Spleen (tissue), 11 donors: Measurements from ENCODE around the gene CDC42EP1. TPM values are rescaled to one million over a fixed set of nuclear protein-coding genes. Genes with fewer than 3 reads are reported as not detected.
A peak's percentile ranks its signal among the peaks of the same experiment; 100 is the strongest.
"Not testable (repeated sequence)": the region's sequence is repeated elsewhere in the genome, so short reads cannot be mapped to it uniquely, and the experiment has no call there.

Experiments
- DNase-seq: peaks from one replicate; pipeline ENCODE4 v3.0.0-alpha.2; 2020
- H3K27ac ChIP-seq, 8 donors: fragments of 200-600 bp; sonication (generic) in 7 of 8; 1 replicate in 4 of 8; 2 replicates in 4 of 8; pipeline versions ENCODE4 v1.5.0 to v1.8.0; 2016 to 2021; ENCODE audit warnings: inconsistent platforms in 4 of 8, mild to moderate bottlenecking in 4 of 8, moderate library complexity in 1 of 8
- H3K27me3 ChIP-seq, 7 donors: fragments of 200-600 bp; sonication (generic) in 6 of 7; replicated peaks in 1 of 7; 1 replicate in 4 of 7; 2 replicates in 3 of 7; pipeline versions ENCODE4 v1.5.0 to v1.8.0; 2016 to 2021; ENCODE audit warnings: inconsistent platforms in 3 of 7, mild to moderate bottlenecking in 1 of 7
- H3K36me3 ChIP-seq, 6 donors: fragments of 200-600 bp; sonication (generic) in 5 of 6; 1 replicate in 4 of 6; 2 replicates in 2 of 6; pipeline versions ENCODE4 v1.5.0 to v1.8.0; 2016 to 2021; ENCODE audit warnings: inconsistent platforms in 2 of 6
- H3K4me1 ChIP-seq, 6 donors: fragments of 200-600 bp; sonication (generic) in 5 of 6; 1 replicate in 3 of 6; 2 replicates in 3 of 6; pipeline versions ENCODE4 v1.5.0 to v1.8.0; 2016 to 2021; ENCODE audit warnings: inconsistent platforms in 3 of 6
- H3K4me3 ChIP-seq, 8 donors: fragments of 200-600 bp; sonication (generic) in 7 of 8; 1 replicate in 4 of 8; 2 replicates in 4 of 8; pipeline versions ENCODE4 v1.5.0 to v1.8.0; 2016 to 2021; ENCODE audit warnings: inconsistent platforms in 4 of 8, mild to moderate bottlenecking in 4 of 8, moderate library complexity in 2 of 8
- H3K9me3 ChIP-seq, 8 donors: fragments of 200-600 bp; sonication (generic) in 7 of 8; 1 replicate in 4 of 8; 2 replicates in 4 of 8; pipeline versions ENCODE4 v1.5.0 to v1.8.0; 2016 to 2021; ENCODE audit warnings: inconsistent platforms in 4 of 8
- POLR2A ChIP-seq, 3 donors: fragments of 450-650 bp; IDR thresholded peaks; one replicate each; pipeline ENCODE4 v1.5.1; 2017; ENCODE audit warnings: antibody characterized with exemption in 3 of 3, mild to moderate bottlenecking in 1 of 3
- POLR2AphosphoS5 ChIP-seq, 3 donors: sonication (generic); formaldehyde crosslinking; IDR thresholded peaks; one replicate each; pipeline ENCODE4 v1.5.1; 2017; ENCODE audit warnings: antibody characterized with exemption in 3 of 3
- WGBS, 5 donors: extraction: QIAGEN DNeasy Blood & Tissue Kit in 3 of 5; methylation state at CpG; one replicate each; pipeline versions ENCODE4 v1.1.5 to v1.1.7; 2013 to 2018; 5-methylcytosine and 5-hydroxymethylcytosine counted together
- intact Hi-C: fragments of 100-400 bp; cut with DNase I; formaldehyde crosslinking; loops from one replicate; pipeline ENCODE4 v1.15.0; 2023; ENCODE audit warnings: low total_unique reads
- polyA plus RNA-seq, 3 donors: library from polyadenylated mRNA; stranded (reverse); fragments of 200-250 nt; gene quantifications; one replicate each; pipeline ENCODE4 v1.2.1, GENCODE V29; 2013
- total RNA-seq, 7 donors: library from RNA; depleted of rRNA in 3 of 7; stranded (reverse); fragments of >200 nt in 3 of 7; fragmentation: NEBNext Ultra II Directional in 4 of 7; extraction: Animal tissue kit (Norgen Biotek cat#: 25700) in 4 of 7; gene quantifications; one replicate each; pipeline versions ENCODE4 v1.1.0 to v1.2.1, GENCODE V29; 2016 to 2021
- TF ChIP-seq, protein P1 (sequence below), 11 experiments: fragments of 200-600 bp in 7 of 11; fragments of 450-650 bp in 4 of 11; sonication (generic) in 4 of 11; IDR thresholded peaks in 8 of 11; conservative IDR thresholded peaks in 3 of 11; 1 replicate in 7 of 11; 2 replicates in 4 of 11; pipeline versions ENCODE4 v1.4.0 to v1.8.0; 2016 to 2021; ENCODE audit warnings: antibody characterized with exemption in 11 of 11, inconsistent platforms in 4 of 11, mild to moderate bottlenecking in 1 of 11
- donor health status: healthy with polysubstance abuse.
- donor health status: DM: no; HTN: no; CAD: no; lungs with moderate emphysema.
- donor health status: DM: no; HTN: no; CAD: no.
- donor health status: Bipolar disorder and iron deficiency.
- donor health status: healthy.
- donor health status: DM: no; HTN: no; CAD: no.
- donor health status: DM: yes; HTN: yes; CAD: no.

The CDC42EP1 gene
- total and polyA plus RNA-seq, 10 donors = 4.6 to 35.7 (median 20.1) TPM

DNA sequence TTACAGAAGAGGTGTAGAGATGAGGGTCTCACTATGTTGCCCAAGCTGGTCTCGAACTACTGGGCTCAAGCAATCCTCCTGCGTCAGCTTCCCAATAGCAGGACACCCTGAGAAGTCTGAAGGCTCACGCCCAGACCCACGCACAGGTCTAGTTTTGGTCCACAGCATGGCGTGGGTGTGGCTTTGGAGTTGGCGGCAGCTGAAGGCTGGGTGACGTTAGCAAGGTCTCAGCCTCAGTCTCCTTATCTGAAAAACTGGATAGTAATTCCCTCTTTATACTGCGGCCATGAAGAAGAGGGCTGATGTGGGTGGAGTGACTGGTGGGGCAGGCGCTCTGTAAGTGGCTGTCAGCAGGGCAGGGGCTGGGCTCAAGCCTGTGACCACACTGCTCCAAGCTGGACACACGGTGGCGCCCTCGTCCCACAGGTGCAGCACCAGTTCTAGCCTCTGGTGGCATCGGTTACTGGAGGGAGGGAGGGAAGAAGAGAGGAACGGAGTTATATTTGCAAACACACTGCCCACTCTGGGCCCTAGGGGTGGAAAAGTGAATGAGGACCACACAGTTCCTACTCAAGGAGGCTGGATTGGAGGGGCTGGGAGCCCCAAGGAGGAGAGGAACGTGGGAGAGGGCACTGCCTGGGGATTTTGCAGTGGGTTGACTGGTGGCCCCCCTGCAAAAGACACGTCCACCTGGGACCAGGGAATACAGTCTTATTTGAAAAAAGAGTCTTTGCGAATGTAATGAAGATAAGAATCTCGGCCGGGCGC lies 21.5 kb upstream of the CDC42EP1 start:
- H3K36me3 ChIP-seq = no peaks in the 10 kb centered on the region
- intact Hi-C loops = loop anchor here (10.0 kb wide), 1 partner anchor 56 kb away; no protein-coding TSS in a partner anchor
- H3K27ac ChIP-seq = peak overlapping the region in 3 of 8 donors; percentile 32 to 51 (median 44)
- 19 to 30% (median 24%) methylated on average over 20 of the region's 20 CpGs for WGBS, 5 donors
- H3K27me3 ChIP-seq = peaks cover 0 to 30% (median 0%) of the 10 kb centered on the region in 7 donors
- peak overlapping the region in 1 of 8 donors; percentile 5 for H3K4me3 ChIP-seq
- peaks cover 15 to 40% (median 24%) of the 10 kb centered on the region in 6 donors for H3K4me1 ChIP-seq
- peak; percentile 59 to 72 (median 71) for TF ChIP-seq POLR2AphosphoS5 (IDR thresholded peaks at IDR 0.05)
- TF ChIP-seq, protein P1, sequence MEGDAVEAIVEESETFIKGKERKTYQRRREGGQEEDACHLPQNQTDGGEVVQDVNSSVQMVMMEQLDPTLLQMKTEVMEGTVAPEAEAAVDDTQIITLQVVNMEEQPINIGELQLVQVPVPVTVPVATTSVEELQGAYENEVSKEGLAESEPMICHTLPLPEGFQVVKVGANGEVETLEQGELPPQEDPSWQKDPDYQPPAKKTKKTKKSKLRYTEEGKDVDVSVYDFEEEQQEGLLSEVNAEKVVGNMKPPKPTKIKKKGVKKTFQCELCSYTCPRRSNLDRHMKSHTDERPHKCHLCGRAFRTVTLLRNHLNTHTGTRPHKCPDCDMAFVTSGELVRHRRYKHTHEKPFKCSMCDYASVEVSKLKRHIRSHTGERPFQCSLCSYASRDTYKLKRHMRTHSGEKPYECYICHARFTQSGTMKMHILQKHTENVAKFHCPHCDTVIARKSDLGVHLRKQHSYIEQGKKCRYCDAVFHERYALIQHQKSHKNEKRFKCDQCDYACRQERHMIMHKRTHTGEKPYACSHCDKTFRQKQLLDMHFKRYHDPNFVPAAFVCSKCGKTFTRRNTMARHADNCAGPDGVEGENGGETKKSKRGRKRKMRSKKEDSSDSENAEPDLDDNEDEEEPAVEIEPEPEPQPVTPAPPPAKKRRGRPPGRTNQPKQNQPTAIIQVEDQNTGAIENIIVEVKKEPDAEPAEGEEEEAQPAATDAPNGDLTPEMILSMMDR (IDR thresholded peaks at IDR 0.05 in 8 of 11, conservative IDR thresholded peaks at IDR 0.05 in 3 of 11) = peak; percentile 94 to 99 (median 97)
- no peak for TF ChIP-seq POLR2A (IDR thresholded peaks at IDR 0.05)
- DNase-seq = peak; percentile 98
- H3K9me3 ChIP-seq = no peaks in the 10 kb centered on the region

- 83 to 92% (median 89%) methylated on average over 6 of the region's 6 CpGs for WGBS, 5 donors
- peaks cover 15 to 47% (median 23%) of the 10 kb centered on the region in 6 donors for H3K4me1 ChIP-seq
- intact Hi-C loops = loop anchor here (10.0 kb wide), 1 partner anchor 55 kb away; no protein-coding TSS in a partner anchor
- H3K4me3 ChIP-seq, H3K27ac ChIP-seq, H3K9me3 ChIP-seq, H3K36me3 ChIP-seq, DNase-seq: not testable (repeated sequence)
- peaks cover 0 to 38% (median 0%) of the 10 kb centered on the region in 7 donors for H3K27me3 ChIP-seq
Measured at GRCh38 chr22:37539790-37540189, 20.5 kb upstream of the CDC42EP1 start.

GRCh38 chr22:37542416-37542815 lies 17.9 kb upstream of the CDC42EP1 start:
- DNase-seq, H3K4me3 ChIP-seq, intact Hi-C loops, H3K27ac ChIP-seq, H3K9me3 ChIP-seq, H3K36me3 ChIP-seq: not testable (repeated sequence)
- 90 to 97% (median 92%) methylated on average over 4 of the region's 4 CpGs for WGBS, 5 donors
- H3K27me3 ChIP-seq = peaks cover 0 to 55% (median 0%) of the 10 kb centered on the region in 7 donors
- peaks cover 36 to 73% (median 45%) of the 10 kb centered on the region in 6 donors for H3K4me1 ChIP-seq

GRCh38 chr22:37542959-37543358 lies 17.3 kb upstream of the CDC42EP1 start:
- Histone ChIP-seq H3K27me3 (peaks cover 0 to 55% (median 0%) of the 10 kb centered on the region in 7 donors), H3K4me1 (peaks cover 35 to 74% (median 44%) of the 10 kb centered on the region in 6 donors)
- WGBS, 5 donors = 89 to 96% (median 89%) methylated on average over 7 of the region's 7 CpGs

More at GRCh38 chr22:37542959-37543358, 17.3 kb upstream of the CDC42EP1 start:
- Histone ChIP-seq H3K9me3 (no peaks in the 10 kb centered on the region), H3K4me3 (no peak overlapping the region), H3K27ac (no peak overlapping the region), H3K36me3 (no peaks in the 10 kb centered on the region)
- TF ChIP-seq, protein P1 (IDR thresholded peaks at IDR 0.05 in 8 of 11, conservative IDR thresholded peaks at IDR 0.05 in 3 of 11) = no peak
- TF ChIP-seq POLR2A (IDR thresholded peaks at IDR 0.05) (no peak), POLR2AphosphoS5 (IDR thresholded peaks at IDR 0.05) (no peak)
- no peak for DNase-seq
- intact Hi-C loops = no loop called here
